WERI-Rb-1 (cell line): ENCODE data around the gene TBPL1.

Source experiments
- DNase-seq: peaks from one replicate; pipeline ENCODE4 v3.0.0-alpha.2; 2020
- H3K27ac ChIP-seq: fragments of 250-450 bp; sonication (Bioruptor Pico); 2 replicates; pipeline ENCODE4 v1.5.1; 2020; ENCODE audit warnings: mild to moderate bottlenecking, moderate library complexity
- H3K27me3 ChIP-seq: fragments of 250-450 bp; sonication (Bioruptor Pico); 2 replicates; pipeline ENCODE4 v1.5.1; 2021; ENCODE audit warnings: mild to moderate bottlenecking, low read depth, moderate library complexity; ENCODE audit not compliant: insufficient read depth, severe bottlenecking
- H3K36me3 ChIP-seq: fragments of 250-450 bp; sonication (Bioruptor Pico); 2 replicates; pipeline ENCODE4 v1.5.1; 2020; ENCODE audit warnings: mild to moderate bottlenecking, moderate library complexity
- H3K4me3 ChIP-seq: 2 replicates; pipeline ENCODE4 v1.5.1; 2011; ENCODE audit warnings: low read depth, mild to moderate bottlenecking, control low read depth, low read length
- H3K9me3 ChIP-seq: fragments of 250-450 bp; sonication (Bioruptor Pico); 2 replicates; pipeline ENCODE4 v1.5.1; 2021; ENCODE audit warnings: mild to moderate bottlenecking, moderate library complexity; ENCODE audit not compliant: severe bottlenecking
- TF ChIP-seq, protein P1 (sequence below): IDR thresholded peaks from 2 replicates; pipeline ENCODE4 v1.5.1; 2011; ENCODE audit warnings: low read depth, mild to moderate bottlenecking, control low read depth, inconsistent platforms, low read length

Gene TBPL1

DNA sequence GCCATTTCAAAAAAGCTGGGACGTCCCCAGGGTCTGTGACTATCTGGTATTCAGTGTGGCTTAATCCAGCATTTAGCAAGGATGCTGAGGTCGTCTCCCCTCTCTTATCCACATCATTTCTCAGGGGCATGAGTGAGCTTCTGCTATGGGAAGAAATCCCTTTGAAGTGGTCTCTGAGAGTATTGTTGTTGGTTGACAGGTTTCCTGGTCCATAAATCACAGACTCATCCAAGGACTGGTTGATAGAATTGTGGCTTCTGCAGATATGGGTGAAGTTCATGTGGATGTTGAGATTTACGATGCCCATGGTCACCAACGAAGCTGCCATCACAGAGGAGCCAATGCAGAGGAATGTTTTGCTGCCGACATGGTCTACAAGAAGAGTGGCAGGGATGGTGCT lies 75.4 kb downstream of the TBPL1 start:
- TF ChIP-seq, protein P1, sequence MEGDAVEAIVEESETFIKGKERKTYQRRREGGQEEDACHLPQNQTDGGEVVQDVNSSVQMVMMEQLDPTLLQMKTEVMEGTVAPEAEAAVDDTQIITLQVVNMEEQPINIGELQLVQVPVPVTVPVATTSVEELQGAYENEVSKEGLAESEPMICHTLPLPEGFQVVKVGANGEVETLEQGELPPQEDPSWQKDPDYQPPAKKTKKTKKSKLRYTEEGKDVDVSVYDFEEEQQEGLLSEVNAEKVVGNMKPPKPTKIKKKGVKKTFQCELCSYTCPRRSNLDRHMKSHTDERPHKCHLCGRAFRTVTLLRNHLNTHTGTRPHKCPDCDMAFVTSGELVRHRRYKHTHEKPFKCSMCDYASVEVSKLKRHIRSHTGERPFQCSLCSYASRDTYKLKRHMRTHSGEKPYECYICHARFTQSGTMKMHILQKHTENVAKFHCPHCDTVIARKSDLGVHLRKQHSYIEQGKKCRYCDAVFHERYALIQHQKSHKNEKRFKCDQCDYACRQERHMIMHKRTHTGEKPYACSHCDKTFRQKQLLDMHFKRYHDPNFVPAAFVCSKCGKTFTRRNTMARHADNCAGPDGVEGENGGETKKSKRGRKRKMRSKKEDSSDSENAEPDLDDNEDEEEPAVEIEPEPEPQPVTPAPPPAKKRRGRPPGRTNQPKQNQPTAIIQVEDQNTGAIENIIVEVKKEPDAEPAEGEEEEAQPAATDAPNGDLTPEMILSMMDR: no peak
- H3K9me3 ChIP-seq: no peaks in the 10 kb centered on the region

DNA sequence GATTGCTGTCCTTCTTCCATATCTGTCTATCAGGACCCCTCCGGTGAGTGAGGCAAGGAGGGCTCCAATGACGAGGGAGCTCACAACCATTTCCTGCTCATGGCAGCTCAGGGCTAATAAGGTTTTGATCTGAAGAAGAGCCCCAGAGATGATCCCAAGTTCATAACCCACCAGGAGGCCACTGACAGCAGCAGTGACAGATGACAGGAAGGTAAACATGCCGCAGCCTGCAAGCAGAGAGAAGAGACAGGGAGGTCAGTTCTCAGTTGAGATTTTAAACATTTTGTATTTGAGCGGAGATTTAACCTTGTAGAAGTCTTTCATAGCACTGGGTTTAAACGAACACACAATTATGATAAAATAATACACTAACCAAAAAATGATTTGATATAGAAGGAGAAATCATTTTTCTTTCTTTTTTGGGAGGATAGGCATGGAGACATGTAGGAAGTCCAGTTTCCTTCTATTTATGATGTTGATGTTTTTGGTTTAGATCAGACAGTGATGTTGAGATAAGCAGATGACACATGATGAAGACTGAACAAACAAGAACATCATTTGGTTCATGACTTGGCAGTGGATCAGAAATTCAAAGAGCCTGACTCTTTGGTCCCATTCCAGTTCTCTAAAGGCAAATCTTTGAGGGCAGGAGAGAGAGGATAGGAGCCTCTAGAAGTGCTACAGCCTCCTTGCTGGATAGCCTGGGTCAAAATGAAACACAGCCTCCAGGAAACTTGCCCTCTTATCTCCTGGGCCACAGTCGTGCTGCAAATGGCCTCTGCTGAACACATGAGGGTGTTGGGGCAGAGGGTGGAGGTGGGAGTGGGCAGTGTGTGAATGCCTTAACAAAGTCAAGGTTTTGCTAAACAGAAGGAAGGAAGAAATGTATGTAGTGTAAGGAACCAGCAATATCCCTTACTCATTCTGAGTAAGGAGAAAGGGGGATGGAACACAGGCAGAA lies 76.8 kb downstream of the TBPL1 start:
- H3K27me3 ChIP-seq: no peaks in the 10 kb centered on the region
- TF ChIP-seq, protein P1: no peak
- H3K27ac ChIP-seq: no peak overlapping the region
- no peak for DNase-seq
- no peaks in the 10 kb centered on the region for H3K36me3 ChIP-seq
- H3K4me3 ChIP-seq: no peak overlapping the region
- no peaks in the 10 kb centered on the region for H3K9me3 ChIP-seq

More for the DNA sequence above, 75.4 kb downstream of the TBPL1 start:
- H3K4me3 ChIP-seq: no peak overlapping the region
- no peaks in the 10 kb centered on the region for H3K36me3 ChIP-seq
- no peaks in the 10 kb centered on the region for H3K27me3 ChIP-seq
- H3K27ac ChIP-seq: no peak overlapping the region
- no peak for DNase-seq

DNA sequence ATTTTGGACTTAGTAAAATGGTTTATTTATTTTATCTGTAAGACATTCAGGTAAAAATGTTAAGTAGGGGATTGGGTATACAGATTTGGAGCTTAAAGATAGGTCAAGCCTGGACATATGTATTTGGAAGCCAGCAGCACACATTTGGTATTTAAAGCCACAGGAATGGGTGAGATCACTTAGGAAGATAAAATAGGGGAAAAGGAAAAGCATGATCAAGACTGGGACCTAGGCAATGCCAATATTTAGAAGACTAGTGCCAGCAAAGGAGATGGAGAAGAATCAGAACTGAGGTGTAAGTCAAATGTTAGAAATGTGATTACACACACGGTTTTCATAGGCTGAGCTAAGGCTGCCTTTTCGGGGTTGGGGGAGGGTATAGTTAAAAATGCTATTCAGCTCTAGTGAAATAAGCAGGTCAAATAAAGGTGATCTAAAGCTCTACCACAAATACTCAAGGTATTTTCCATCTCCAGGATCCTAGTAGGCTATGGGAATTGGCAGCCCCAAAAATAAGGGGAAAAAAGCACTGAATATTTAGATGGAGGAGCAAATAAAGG lies 78.8 kb downstream of the TBPL1 start:
- DNase-seq: no peak
- H3K27me3 ChIP-seq: no peaks in the 10 kb centered on the region
- H3K9me3 ChIP-seq: no peaks in the 10 kb centered on the region
- TF ChIP-seq, protein P1: no peak
- no peak overlapping the region for H3K27ac ChIP-seq
- H3K4me3 ChIP-seq: no peak overlapping the region
- no peaks in the 10 kb centered on the region for H3K36me3 ChIP-seq

DNA sequence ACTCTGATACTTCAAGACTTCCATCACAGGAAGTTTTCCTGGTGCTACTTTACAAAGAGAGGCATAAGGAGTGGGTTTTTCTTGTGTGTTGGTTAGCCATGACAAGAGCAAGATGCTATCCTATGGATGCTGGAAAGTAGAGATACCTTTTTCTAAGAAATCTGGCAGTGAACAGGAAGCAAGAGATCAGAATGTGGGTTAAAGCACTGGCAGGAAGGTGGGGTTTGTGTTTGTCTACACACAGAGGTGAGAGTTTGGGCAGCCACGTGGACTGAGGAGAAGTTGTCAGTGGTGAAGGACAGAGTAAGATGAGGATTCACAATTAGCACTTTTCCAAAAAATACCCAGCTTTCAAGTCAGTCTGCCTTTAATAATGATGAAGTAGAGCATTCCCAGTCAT lies 81.5 kb downstream of the TBPL1 start:
- Histone ChIP-seq H3K27ac (no peak overlapping the region), H3K9me3 (no peaks in the 10 kb centered on the region), H3K4me3 (no peak overlapping the region), H3K27me3 (no peaks in the 10 kb centered on the region), H3K36me3 (no peaks in the 10 kb centered on the region)
- no peak for DNase-seq
- TF ChIP-seq, protein P1: no peak

DNA sequence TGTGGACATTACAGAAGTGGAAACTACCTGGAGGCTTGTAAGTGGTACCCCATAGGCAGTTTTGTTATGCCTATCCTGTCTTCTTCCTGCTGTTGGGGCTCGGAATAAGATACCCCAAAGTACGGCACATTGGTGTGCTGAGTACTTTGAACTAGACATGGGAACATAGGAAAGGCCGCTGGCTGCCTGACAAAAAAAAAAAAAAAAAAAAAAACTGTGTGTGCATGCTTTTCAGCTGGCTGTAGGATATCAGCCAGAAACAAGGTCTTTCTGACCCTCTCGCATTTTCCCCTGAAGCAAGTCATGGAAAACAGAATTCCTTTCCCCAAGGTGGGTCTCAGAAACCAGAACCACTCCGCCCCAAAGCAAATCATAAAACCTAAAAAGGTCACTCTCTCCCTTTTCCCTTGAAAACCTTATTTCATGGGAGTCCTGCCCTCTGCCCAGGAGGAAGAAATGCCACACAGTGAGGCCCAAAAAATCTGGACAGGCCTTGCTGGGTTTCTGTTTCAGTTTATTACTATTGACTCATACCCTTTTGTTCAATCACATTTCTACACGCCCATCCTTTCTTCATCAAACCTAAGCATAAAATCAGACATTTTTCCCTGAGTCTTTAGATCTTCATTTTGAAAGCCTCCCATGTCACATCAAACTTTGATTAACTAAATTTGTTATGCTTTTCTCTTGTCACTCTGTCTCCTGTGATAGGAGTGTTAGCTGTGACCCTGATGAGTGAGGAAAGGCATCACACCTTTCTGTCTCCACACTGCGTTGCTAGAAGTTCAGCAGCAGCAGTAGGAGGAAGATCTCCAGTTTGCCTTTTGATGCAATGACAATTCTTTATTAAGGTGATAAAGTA lies 82.2 kb downstream of the TBPL1 start:
- no peaks in the 10 kb centered on the region for H3K27me3 ChIP-seq
- no peaks in the 10 kb centered on the region for H3K36me3 ChIP-seq
- DNase-seq: no peak
- no peaks in the 10 kb centered on the region for H3K9me3 ChIP-seq
- H3K4me3 ChIP-seq: no peak overlapping the region
- TF ChIP-seq, protein P1: no peak
- H3K27ac ChIP-seq: no peak overlapping the region
